Left forelimb (tissue), 1 donor: ENCODE data around the gene PSME3IP1.
A peak's percentile ranks its signal among the peaks of the same experiment; 100 is the strongest.

Source experiments
- DNase-seq: peaks from one replicate; pipeline ENCODE4 v3.0.0-alpha.2; 2018; ENCODE audit warnings: low spot score

PSME3IP1 gene

DNA sequence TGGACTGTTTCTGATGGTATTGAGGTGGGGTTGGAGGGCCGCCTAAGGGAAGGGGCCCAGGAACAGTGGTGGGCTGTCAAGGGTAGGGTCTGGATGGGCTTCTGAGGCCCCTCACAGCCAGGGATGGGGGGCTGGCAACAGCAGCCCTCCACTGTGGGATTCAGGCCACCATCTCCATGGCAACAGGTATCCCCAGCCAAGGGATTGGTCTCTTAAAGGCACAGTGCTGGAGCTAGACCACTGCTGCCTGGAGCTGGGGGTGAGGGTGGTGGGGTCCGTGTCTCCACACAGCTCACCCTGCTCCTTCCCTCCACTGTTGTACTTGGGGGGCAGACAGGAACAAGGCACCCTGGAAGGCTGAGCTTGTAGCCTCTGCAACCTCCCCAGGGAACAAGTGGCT, 41.8 kb downstream of the PSME3IP1 start:
- DNase-seq, result no peak

DNA sequence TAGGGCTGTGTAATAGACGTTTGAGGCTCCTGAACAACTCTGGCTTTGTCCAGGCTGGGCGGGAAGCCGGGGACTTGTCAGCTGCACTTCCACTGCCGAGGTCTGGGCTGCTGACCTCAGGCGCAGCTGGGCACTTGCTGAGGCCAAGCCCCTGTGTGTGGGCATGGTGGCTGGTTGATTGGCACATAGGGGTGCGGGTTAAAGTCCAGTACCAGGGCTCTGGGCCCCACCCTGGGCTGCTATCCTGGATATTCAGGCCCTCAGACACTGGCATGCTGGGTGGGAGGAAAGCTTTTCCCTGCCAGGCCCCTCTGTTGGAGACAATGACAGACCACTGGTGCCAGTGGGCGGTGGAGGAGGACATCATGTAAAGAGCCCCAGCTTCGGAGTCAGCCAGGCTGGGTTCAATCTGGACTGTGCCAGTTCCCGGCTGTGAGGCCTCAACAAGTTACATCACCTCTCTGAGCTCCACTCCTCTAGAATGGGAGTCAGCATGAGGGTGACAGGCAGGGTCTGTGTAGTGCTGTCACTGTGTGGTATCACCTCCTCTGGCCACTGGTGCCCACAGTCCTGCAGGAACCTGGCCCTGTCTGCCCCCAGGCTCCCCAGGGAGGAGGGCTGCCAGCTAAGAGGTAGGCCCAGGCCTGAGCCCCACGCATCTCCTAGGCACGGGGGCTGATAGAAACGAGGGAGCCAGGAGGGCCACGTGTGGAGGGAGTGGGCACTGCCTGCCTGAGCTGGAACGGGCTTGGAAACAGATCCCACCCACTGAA, 42.5 kb downstream of the PSME3IP1 start:
- DNase-seq, result no peak

DNA sequence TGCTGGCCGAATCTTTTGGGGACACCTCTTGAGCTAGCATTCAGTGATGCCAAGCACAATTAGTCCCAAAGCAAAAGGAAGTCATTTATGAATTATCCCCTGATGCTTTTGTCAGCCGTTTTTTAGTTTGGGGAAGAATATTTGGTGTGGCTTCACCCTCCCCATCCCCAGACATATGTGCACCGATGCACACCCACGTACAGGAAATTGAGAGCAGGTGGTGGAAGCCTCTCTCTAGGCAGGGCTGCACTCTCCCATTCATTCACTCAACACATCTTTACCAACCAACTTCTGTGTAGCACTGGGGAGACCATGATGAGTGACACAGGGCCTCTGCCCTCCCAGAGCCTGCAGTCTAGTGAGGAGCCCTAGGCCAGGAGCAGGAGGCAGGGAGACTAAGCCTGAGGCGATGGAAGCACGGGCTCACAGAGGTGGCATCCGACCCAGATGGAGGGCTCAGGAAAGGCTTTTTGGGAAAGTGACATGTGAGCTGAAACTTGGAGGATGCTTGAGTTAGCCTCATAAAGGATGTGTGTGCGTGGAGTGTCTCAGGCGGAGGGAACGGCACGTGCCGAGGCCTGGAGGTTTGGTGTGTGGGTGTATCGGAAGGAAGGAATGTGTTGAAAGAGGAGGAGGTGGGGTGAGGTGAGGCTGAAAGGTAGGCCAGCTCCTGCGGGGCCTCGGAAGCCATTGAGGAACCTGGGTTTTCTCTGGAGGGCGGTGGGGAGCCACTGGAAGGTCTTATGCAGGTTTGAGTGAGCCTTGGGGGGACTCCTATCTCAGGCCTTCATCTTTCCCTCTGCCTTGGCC, 43.8 kb downstream of the PSME3IP1 start:
- DNase-seq, result no peak

DNA sequence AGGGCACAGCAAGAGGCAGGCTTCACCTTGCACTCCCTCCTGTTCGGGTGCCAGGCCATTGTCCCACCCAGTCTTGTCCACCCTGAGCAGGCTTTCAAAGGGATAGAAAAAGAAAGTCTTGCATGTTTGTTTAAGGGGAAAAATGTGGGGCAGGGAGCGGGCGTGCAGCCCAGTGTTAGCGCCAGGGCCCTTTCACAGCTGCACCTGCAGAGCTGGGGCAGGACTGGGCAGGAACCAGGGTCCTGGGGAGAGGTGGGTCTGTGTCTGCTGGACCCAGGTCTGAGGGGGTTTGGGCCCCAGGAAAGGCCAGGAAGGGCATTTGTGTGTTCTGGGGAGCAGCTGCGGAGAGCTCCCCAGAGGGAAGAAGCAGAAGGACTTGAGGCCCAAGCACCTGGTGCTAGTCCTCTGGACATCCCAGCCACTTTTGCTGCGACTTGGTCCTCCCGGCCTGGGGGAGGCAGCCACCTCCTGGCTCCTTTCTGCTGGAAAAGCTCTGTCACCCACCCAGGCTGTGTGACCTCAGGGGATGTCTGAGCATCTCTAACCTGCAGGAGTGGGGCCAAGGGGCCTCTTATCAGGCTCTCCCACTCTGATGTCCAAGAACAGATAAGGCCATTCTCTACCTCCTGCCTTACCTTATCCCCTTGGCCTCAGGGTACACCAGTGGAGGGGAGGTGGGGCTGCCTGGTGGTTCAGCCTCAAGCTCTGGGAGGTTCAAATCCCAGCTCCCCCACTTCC, 44.7 kb downstream of the PSME3IP1 start:
- DNase-seq, result peak; percentile 57

DNA sequence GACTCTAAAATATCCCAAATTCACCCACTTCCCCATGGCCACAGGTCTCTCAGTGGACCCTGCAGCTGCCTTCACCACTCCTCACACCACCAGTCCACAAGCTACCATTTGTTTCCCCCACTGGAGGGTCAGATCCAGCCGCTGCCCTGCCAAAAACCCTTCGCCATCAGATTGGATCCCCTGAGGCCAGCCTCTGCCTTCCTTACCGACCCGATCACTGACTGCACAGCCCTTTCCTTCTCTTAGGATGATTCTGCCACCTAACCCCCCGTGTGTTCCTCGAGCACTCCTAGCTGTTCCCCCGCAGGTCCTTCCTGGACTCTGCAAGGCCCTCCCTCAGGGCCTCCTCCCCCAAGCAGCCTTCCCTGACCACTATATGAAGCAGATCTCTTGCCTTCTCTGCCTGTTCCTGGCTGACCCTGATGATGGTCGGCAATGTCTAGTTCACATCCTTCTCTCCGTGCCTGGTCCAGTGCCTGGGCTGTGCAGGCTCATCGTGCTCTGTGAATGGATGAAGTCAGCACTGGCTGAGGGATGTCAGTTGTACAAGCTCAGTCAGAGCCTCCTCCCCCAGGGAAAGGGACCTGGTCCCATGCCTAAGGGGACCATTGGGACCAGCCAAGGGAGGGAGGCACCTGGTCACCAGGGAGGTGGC, 47.4 kb downstream of the PSME3IP1 start:
- no peak for DNase-seq

DNA sequence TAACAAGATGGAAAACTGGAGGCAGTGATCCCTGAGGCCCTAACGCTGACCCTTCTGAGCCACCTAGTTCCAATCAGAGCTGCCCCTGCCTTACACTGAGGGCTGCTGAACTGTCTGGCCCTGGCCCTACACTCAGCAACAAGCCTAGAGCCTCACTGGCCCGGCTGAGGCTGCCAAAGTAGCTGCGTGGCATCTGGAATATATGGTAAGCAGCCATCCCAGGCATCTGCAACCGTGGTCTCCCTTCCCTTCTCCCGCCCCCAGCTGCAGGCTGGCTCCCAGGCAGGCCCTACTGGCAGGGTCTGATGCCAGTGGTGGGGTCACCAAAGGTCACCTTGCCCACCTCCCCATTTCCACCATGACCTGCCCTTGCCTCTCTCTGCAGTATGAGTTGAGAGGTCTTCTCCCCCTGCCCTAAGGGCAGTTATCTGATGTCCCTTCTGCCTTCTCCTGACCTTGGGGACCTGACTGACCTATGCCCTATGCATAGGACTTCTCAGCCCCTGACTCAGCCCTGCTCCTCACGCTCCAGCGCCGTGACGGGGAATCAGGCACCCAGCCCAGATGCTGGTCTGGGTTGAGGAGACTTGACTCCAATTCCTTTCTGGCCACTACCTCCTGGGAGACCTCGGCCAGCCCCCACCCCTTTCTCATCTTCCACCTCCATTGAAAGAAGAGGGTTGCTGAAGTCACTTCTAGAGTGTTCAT, 48.1 kb downstream of the PSME3IP1 start:
- no peak for DNase-seq

DNA sequence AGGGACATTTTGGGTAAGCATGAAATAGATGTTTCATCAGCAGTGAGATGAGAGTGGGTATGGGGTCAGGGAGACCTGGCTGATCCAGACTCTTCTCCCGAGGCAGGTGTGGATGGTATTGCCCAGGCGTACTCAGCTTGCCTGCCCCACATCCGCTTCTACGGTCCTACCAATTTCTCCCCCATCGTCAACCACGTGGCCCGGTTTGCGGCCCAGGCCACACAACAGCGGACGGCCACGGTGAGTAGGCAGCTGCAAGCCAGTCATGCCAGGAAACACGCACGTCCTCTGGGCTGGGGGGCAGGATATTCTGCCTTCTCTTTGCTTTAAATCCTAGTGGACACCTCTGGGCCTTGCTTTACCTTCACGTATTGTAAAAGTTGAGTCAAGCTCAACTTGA, 48.8 kb downstream of the PSME3IP1 start:
- DNase-seq, result no peak

DNA sequence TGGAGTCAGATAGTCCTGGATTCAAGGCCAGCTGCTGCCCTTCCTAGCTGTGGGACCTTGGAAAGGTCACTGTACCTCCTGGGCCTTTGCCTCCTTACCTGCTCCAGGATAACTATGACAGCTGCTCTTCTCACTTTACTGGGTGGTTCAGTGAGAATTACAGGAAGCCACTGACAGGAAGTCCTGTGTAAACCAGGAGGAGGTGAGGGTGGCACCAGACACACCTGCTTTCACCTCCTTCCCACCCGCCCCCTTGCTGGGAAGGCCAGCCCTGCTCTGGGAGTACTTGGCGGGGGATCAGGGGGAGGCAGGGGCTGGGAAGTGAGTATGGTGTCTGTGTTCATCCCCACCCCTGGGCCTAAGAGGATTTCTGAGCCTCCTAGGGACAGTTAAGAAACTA, 50.9 kb downstream of the PSME3IP1 start:
- no peak for DNase-seq

DNA sequence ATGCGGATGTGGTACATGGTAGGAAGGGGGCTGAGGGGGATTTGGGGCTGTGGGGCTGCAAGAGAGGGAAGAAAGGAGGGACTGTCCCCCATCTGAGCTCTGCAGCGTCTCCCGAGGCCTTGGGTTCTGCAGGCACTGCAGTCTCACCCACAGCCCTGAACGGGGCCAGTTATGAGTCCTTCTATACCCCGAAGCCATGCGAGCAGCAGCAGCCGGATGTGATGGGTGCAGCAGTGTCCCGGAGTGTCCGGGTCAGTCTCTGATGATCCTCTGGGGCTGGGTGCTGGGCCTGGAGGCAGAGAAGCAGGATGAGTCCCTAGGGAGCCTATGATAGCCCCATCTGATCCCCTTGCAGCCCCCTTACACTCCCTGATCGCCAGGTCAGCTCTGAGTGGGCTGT, 52.0 kb downstream of the PSME3IP1 start:
- no peak for DNase-seq

DNA sequence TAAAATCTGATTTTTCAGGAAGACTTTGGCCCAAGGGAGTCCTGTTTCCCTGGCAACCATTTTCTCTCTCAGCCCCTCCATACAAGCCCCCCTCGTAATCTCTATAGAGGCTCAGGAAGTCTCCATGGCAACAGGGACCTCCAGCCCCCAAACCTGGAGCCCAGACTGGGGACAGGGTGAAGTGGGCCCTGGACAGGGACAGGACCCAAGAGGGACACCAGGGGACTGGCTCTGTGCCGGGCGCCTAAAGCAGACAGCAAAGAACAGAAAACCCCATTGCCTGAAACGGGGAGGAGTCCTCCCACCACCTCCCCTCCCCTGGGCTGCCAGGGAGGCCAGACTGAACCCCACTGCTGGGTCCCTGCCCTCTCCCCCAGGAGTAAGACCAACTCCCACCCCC, 52.8 kb downstream of the PSME3IP1 start:
- no peak for DNase-seq

DNA sequence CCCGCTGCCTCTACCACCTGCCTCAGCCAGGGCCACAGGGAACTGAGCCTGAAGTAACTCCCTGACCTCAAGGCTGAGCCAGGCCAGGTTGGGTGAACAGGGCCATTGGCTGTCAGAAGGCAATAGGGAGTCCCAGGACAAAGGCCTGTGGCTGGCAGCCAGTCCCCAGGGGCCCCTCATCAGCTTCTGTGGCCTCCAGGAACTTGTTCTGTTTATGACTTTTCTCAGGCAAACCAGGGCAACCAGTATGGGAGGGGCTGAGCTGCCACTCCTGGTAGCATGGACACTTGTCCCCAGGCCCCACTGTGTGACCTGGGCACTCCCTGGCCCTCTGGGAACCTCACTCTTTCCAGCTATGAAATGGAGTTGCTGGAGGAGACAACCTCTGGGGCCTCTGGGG, 53.4 kb downstream of the PSME3IP1 start:
- no peak for DNase-seq

DNA sequence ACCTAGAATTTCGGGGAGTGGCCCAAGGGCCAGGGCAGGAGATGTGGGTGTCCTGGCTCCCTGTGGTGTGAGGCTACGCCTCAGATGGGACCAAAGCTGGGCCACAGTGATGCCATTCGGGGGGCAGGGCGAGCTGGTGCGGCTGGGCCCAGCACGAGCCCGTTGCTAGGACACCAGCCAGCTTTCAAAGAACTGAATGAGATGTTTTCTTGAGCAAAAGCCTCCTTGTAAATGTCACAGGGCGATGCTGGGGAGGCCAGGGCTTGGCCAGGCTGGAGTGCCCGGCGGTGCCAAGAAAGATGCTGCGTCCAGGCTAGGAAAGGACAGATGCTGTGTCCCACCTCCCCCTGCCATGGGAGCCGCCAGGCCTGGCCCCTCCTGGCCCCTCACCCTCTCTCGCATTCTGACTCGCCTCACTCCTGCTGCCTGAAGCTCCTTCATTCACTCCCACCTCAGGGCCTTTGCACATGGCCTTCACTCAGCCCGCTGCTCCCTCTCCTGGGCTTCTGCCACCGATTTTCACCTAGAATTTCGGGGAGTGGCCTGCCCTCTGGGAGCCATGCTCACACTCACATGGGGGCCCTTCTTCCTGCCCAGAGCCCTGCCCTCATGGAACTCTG, 54.4 kb downstream of the PSME3IP1 start:
- no peak for DNase-seq

DNA sequence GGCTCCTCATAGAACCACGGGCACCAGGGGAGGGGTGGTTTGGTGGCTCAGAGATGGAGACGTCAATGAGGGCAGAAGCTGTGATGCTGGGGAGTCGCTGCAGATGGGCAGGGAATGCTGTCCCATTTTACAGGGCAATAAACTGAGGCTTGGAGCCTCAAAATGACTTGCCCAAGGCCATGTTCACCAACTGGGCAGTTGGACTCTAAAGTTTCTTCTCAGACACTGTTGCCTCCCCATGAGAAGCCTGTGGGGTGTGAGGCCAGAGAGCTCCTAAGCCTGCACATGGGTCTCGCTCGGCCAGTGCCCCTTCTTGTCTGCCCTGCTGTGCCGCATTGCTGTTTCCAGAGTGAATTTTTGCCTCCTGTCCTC, 54.9 kb downstream of the PSME3IP1 start:
- DNase-seq, result no peak

DNA sequence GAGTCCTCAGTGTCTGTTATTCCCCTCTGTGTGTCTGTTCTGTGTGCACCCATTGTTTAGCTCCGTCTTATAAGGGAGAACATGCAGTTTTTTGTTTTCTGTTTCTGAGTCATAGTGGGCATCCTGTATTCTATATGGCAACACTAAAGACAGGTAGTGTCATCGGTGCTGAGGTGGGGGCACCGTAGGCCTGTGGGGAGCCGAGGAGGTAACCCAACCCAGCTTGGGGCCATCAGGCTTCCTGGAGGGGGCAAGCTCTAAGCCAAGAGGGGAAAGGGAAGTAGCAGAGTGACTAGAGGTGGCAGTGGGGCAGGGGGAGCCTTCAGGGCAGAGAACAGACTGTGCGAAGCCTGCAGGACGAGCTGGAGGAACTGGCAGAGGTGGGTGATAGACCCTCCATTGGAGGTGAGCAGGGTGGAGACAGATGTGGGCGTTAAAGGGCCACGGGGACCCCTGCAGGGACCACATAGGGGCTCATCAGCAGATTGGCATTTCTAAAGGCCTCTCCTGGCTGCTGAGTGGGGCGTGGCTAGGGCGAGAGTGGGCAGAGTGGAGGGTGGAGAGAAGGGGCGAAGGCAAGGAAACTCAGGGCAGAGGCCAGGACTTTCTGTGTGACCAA, 57.0 kb downstream of the PSME3IP1 start:
- DNase-seq, result no peak

DNA sequence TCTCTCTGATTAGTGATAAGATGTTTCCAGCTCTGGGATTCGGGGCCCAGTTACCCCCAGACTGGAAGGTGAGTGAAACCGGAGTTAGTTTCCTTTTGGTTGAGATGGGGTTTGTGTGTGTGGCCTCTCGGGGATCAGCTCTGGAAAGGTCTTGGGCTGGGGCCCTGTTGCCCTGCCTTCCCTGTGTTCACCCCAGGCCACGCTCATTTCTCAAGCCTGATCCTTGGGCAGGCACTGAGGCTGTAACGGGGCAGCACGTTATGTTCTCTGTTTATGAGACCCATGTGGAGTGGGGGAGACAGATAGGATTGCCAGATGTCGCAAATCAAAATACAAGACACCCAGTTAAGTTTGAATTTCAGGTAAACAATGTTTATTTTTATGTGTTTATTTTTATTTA, 58.0 kb downstream of the PSME3IP1 start:
- no peak for DNase-seq

DNA sequence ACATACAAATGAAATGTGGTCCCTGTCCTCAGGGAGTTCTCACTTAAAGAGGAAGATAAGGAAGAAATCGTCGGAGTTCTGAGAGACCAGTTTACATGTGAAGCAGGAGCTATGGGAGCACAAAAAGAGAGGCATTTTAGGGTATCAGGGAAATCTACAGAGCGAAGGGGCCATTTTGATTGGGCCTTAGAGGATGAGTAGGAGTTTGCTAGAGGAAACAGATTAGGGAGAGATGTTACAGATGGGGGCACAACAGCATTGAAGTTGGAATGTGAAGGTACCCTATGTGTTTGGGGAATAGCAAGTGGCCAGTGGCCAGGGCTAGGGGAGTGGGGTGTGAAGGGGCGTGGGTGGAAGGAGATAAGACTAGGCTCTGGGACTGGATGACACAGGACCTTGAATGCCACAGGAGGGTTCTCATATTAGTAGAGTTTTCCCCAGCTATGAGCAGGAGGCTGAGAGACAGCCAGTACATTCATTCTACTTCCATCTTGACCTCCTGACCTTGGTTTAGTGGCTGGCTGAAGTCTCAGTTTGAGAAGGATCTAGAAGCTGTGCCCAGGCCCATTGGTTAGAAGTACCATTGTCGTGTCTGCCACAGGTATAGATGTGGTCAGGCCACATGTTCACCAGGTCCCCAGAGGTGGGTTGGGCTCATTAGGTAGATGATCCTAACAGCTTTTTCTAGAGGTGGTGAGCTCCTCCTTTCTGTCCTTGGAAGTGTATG, 58.6 kb downstream of the PSME3IP1 start:
- no peak for DNase-seq

DNA sequence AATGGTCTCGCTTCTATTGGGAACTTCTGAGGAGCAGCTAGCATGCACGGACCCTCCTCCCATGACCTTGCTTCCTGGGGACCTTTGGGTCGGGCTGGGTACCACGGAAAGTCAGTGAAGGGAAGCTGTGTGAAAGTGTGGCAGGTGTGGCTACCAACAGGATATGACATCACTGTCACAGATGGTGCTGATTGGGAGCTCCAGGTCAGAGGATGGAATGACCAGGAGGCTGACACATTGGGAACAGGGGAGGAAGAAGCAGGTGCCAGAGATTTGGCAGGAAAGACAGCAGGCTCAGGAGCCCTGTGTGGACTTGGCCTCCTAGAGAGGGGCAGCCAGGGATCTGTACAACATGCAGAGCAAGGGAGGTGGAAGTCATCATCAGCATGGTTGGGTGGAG, 59.4 kb downstream of the PSME3IP1 start:
- no peak for DNase-seq

DNA sequence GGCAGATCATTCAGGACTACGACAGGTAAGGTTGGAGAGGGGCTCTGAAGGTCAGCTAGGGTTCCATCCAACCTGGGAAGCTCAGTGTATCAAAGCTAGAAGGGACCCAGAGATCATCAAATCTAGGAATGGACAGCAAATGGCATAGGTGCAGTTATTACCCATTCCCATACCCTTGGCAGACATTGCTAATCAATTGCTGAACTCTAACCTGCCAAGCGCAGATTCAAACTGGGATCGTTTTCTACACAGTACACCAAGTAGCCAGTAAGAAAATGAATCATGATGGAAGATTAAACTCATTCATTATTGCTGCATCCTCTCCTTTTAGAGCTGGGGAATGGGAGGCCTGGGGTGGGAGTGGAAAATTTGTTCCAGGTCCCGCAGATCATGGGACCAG, 59.9 kb downstream of the PSME3IP1 start:
- no peak for DNase-seq

DNA sequence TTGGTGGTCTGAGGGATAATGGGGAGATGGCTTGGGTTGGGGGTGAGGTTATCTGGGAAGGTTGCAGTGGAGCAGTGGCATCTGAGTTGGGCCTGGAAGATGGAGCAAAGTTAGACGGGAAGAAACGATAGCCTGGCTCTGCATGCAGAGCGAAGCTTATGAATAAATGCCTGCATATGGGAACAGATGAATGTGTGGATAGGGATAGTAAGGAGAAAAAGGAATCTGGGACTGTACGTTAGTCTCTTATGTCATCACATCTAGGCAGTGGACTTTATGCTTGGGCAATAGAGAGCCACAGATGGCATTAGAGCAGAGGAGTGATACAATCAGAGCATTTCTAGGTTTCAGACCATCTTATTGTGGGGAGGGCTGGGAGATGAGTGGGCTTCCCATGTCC, 60.5 kb downstream of the PSME3IP1 start:
- no peak for DNase-seq
